Mucosa of rectum (tissue), 2 donors: ENCODE data around the gene CSH1.
"Not testable (repeated sequence)": the region's sequence is repeated elsewhere in the genome, so short reads cannot be mapped to it uniquely, and the experiment has no call there.

ENCODE experiments used
- H3K27ac ChIP-seq, 2 donors: one replicate each; pipeline ENCODE4 v1.7.0; 2013; ENCODE audit warnings: inconsistent platforms in 2 of 2, low read depth in 2 of 2, low read length in 2 of 2
- H3K27me3 ChIP-seq, 2 donors: one replicate each; pipeline ENCODE4 v1.7.0; 2013; ENCODE audit warnings: low read length in 2 of 2; ENCODE audit not compliant: control insufficient read depth in 2 of 2, insufficient read depth in 2 of 2
- H3K36me3 ChIP-seq, 2 donors: one replicate each; pipeline ENCODE4 v1.7.0; 2013; ENCODE audit warnings: low read length in 2 of 2; ENCODE audit not compliant: control insufficient read depth in 2 of 2, insufficient read depth in 2 of 2
- H3K4me1 ChIP-seq, 2 donors: one replicate each; pipeline ENCODE4 v1.7.0; 2013; ENCODE audit warnings: low read length in 2 of 2, mild to moderate bottlenecking in 1 of 2; ENCODE audit not compliant: control insufficient read depth in 2 of 2, insufficient read depth in 2 of 2
- H3K4me3 ChIP-seq, 2 donors: one replicate each; pipeline ENCODE4 v1.7.0; 2013; ENCODE audit warnings: low read length in 2 of 2
- H3K9ac ChIP-seq, 2 donors: one replicate each; pipeline ENCODE4 v1.7.0; 2013; ENCODE audit warnings: low read length in 2 of 2, low read depth in 1 of 2, mild to moderate bottlenecking in 1 of 2
- H3K9me3 ChIP-seq, 2 donors: one replicate each; pipeline ENCODE4 v1.7.0; 2013; ENCODE audit warnings: low read length in 2 of 2; ENCODE audit not compliant: control insufficient read depth in 2 of 2
- donor health status: healthy.
- donor health status: Normal muscosa, but diverticular disease.

Gene CSH1

DNA sequence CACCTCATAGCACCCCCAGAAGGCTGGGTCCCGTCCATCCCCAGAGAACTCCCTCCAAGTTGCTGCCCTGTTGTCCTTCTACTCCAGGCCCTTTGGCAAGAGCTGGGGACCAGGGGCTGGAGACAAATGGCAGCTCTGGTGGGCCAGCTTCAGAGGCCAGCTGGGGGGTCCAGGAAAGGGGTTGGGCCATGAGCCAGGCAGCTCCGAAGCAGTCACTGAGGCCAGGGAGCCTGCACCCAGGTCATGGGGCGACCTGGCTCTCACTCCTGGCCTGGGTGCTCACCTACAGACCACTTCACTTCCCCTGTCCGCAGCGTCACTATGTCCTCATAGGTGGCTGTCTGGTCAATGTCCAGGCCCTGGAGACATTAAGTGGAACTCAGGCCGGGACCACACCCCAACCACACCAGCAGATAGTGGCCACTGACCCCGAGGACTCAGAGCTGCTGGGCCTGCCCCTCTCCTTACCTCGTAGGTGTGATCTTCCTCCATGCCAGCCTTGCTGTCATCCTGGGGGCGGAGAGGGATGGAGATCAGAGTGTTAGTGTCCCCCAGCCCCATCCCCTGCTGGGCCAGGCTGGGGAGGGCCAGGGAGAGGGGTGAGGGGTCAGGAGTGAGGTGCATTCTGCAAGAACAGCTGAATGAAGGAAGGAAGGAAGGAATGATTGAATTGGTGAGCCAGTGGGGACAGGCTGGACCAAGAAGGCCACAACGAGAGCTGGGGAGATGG, 32.8 kb upstream of the CSH1 start:
- peaks cover 5 to 6% of the 10 kb centered on the region in 2 donors for H3K4me1 ChIP-seq
- H3K27me3 ChIP-seq: no peaks in the 10 kb centered on the region

DNA sequence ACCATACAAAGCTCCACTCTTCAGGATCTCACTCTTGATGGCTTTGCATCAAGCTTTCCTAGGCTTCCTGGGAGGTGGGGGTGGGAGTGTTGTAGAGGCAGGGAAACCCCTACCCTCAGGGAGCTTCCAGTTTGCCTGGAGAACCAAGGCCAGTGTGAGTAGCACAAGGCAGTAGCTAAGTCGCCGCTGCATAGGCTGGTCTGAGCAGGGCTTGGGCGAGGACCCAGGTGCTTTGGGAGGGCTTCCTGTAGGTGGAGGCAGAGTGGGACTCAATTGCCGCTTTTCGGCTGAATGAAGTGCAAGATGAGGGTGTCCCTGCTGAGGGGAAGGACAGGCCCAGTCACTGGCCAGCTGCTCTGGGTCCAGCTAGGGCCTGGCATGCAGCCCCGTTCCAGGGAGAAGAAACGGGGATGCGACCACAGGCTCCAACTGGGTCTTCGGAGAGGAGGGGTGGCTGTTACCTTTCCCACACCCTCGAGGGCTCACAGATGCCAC, 31.8 kb upstream of the CSH1 start:
- no peaks in the 10 kb centered on the region for H3K9me3 ChIP-seq
- peaks cover 5 to 6% of the 10 kb centered on the region in 2 donors for H3K4me1 ChIP-seq
- H3K9ac ChIP-seq: no peak overlapping the region
- peaks cover 0 to 5% of the 10 kb centered on the region in 2 donors for H3K36me3 ChIP-seq
- H3K27me3 ChIP-seq: no peaks in the 10 kb centered on the region
- no peak overlapping the region for H3K4me3 ChIP-seq
- peak overlapping the region in 1 of 2 donors; percentile 16 for H3K27ac ChIP-seq

More for the DNA sequence above, 32.8 kb upstream of the CSH1 start:
- no peak overlapping the region for H3K9ac ChIP-seq
- H3K27ac ChIP-seq: no peak overlapping the region
- no peaks in the 10 kb centered on the region for H3K9me3 ChIP-seq
- H3K4me3 ChIP-seq: peak overlapping the region in 1 of 2 donors; percentile 20
- H3K36me3 ChIP-seq: peaks cover 0 to 5% of the 10 kb centered on the region in 2 donors

DNA sequence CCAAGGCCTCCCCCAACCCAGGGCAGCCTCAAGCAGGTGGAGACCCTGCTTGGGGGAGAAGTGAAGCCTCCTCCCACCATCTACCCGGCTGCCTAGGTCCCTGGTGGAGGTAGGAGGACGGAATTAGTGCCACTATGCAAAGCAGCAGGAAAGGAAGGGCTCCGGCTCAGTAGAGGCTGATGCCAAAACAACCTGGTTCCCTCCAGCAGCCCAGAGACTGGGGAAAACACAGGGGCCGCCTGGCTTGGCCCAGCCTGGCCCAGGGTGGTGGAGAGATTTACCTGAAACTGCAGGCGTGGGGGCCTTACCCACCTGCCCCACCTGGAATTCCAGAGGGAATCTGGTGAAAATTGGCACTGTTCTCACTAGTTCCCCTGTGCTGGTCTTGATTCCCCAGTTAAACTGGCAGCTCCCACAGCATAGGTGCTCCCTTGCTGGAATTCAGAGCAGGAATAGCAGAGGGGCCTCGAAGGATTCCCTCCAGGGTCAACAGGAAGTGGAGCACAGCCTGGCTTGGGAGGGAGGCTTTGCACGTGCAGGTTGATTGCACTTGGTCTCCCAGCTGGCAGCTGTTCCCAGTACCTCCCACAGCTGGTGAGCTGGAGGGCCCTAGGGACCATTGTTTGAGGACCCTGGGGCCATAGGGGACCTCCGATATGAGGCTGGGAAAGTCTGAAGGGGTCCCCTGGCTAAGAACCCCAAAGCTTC, 31.2 kb upstream of the CSH1 start:
- Histone ChIP-seq H3K27me3 (no peaks in the 10 kb centered on the region), H3K4me1 (peaks cover 5 to 6% of the 10 kb centered on the region in 2 donors), H3K27ac (peak overlapping the region in 1 of 2 donors; percentile 16)

DNA sequence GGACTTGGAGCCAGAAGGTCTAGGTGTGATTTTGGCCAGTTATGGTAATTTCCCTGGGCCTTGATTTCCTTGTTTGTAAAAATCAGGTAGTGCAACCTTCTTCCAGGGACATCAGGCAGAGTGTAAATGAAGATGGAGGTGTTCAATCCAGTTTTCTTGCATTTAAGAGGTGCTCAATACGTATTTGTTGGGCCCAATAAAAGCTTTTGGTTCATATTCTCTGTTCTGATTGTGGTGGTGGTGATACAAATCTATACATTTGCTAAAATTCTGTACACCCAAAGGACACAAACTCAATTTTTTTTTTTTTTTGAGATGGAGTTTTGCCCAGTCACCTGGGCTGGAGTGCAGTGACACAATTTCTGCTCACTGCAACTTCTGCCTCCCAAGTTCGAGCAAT, 29.8 kb upstream of the CSH1 start:
- H3K27me3 ChIP-seq: no peaks in the 10 kb centered on the region
- peaks cover 0 to 5% of the 10 kb centered on the region in 2 donors for H3K36me3 ChIP-seq
- no peak overlapping the region for H3K27ac ChIP-seq
- peaks cover 3% of the 10 kb centered on the region in 2 donors for H3K4me1 ChIP-seq
- H3K4me3 ChIP-seq: no peak overlapping the region
- no peaks in the 10 kb centered on the region for H3K9me3 ChIP-seq
- H3K9ac ChIP-seq: no peak overlapping the region

More for the DNA sequence above, 31.2 kb upstream of the CSH1 start:
- H3K4me3 ChIP-seq: no peak overlapping the region
- H3K36me3 ChIP-seq: peaks cover 0 to 5% of the 10 kb centered on the region in 2 donors
- no peak overlapping the region for H3K9ac ChIP-seq
- H3K9me3 ChIP-seq: no peaks in the 10 kb centered on the region

DNA sequence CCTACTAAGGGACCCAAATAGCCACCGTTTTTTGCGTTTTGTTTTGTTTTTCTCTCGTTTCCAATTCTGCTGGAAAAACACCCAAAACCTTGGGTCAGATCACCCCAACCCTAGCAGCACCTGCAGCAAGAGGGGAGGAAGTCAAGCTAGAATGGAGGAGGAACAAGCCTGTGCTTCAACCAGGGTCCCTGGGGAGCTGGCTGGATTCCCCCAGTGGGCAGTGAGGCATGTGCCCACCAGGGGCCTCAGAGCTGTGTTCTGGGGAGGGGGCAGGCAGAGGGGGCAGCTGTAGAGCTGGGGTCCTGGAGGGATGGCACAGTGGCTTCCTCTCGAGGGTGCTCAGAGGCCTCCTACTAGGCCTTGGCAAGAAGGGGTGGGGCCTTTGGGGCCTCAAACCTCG, 29.2 kb upstream of the CSH1 start:
- Histone ChIP-seq H3K27ac (no peak overlapping the region), H3K36me3 (peaks cover 0 to 5% of the 10 kb centered on the region in 2 donors), H3K27me3 (no peaks in the 10 kb centered on the region), H3K4me1 (no peaks in the 10 kb centered on the region), H3K9me3 (no peaks in the 10 kb centered on the region), H3K9ac (no peak overlapping the region), H3K4me3 (no peak overlapping the region)

DNA sequence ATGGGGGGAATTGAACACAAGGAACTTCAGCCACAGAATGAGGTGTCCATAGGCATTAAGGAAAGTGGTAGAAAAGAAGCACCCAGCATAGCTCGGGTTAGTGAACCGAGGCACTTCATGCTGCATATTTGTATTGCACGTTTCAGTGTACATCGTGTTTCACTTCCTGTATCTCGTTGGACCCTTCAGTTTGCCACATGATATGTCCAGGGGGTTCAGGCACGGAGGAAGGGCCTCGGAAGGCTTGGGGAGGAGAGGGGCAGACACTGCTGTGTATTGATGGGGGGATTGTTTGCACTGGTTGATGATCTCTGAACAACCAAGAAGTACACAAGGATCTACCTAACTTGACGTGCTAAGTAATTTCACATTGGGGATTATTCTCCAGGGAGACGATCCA, 26.0 kb upstream of the CSH1 start:
- not testable (repeated sequence) for H3K4me3 ChIP-seq

DNA sequence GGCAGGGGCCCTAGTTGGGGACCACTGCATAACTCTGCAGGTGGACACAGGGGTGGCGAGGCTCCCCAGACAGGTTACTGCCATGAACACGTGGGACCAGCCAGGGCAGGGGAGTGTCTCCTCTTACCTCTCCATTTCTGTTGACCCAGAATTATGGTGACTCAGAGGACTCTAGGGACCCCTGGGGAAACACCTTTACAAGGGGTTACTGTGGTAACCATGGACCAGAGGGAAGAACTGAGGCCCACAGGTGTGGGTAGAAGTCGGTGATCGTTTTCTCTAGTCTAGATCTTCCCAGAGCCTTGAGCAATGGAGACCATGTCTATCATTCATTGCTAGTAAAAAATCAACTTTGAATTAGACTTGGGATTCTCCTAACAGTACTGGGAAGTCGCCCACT, 24.4 kb upstream of the CSH1 start:
- not testable (repeated sequence) for H3K9ac ChIP-seq, H3K27ac ChIP-seq, H3K4me1 ChIP-seq, H3K4me3 ChIP-seq, H3K27me3 ChIP-seq, H3K36me3 ChIP-seq, H3K9me3 ChIP-seq

More for the DNA sequence above, 26.0 kb upstream of the CSH1 start:
- H3K4me1 ChIP-seq, H3K36me3 ChIP-seq, H3K9ac ChIP-seq, H3K27ac ChIP-seq, H3K27me3 ChIP-seq, H3K9me3 ChIP-seq: not testable (repeated sequence)

DNA sequence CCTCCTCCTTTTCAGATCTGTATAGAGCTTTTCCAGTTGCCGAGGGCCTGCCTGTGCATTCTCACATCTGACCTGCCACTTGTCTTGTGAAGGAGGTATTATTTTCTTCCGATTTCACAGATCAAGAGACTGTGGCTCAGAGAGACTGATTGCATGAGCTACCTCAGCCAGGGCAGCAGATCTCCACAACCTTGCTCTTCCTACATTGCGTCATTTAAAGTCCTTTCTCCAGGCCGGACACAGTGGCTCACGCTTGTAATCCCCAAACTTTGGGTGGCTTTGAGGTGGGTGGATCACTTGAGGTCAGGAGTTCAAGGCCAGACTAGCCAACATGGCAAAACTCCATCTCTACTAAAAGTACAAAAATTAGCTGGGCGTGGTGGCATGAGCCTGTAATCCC, 23.7 kb upstream of the CSH1 start:
- not testable (repeated sequence) for H3K9ac ChIP-seq, H3K4me1 ChIP-seq, H3K36me3 ChIP-seq, H3K9me3 ChIP-seq, H3K27me3 ChIP-seq, H3K27ac ChIP-seq, H3K4me3 ChIP-seq

DNA sequence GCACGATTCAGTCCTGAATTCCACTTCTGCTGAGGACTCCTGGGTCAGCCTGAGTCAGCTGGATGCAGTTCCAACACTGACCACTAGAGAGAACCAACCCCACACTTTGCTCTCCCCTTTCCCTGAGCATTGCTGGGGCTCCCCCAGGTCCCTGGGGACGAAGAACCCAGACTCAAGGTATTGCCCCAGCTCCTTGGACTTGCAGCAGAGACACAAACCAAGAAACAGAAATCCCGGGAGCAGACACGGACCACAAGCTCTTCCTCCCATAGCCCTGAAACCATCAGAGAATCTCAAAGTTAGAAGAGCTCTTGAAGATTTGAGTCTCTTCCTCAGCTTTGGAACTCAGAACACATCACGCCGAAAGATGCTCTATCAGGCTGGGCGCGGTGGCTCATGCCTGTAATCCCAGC, 22.9 kb upstream of the CSH1 start:
- Histone ChIP-seq H3K4me1 (no peaks in the 10 kb centered on the region), H3K36me3 (no peaks in the 10 kb centered on the region), H3K9me3 (no peaks in the 10 kb centered on the region), H3K27me3 (no peaks in the 10 kb centered on the region), H3K27ac (no peak overlapping the region), H3K9ac (no peak overlapping the region), H3K4me3 (no peak overlapping the region)

DNA sequence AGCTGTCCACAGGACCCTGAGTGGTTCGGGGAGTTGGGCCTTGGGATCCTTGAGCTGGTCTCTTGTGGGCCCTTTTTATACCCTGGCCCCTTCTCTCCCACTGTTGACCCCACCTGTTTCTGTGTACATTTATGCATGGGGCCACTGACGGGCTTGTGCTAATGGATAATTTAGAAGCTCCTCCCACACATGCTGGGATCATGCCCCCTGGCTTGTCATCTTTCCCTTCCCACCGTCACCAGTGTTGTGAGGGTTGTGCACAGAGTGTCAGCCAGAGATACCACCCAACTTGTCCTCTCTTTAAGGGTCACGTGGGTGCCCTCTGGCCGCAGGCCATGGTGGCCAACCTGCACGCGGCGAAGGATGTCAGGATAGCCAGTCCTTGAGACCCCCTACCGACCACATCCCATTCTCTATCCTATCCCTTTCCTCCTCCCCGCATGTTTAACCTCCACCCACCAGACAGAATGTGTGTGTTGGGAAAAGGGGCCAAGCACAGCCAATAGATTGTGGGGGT, 22.5 kb upstream of the CSH1 start, which contains the start of gene GH1:
Gene GH1, minus strand, starts transcription at position 51 of the 517 bp plus-strand sequence. CDS start 63 bp downstream, outside the sequence.
- H3K36me3 ChIP-seq, H3K9me3 ChIP-seq, H3K4me3 ChIP-seq, H3K9ac ChIP-seq, H3K27ac ChIP-seq, H3K4me1 ChIP-seq, H3K27me3 ChIP-seq: not testable (repeated sequence)
